ENCODE results near the gene STK32A. TPM values are rescaled to one million over a fixed set of nuclear protein-coding genes. Genes with fewer than 3 reads are reported as not detected.

The STK32A gene
- total RNA-seq, 4 donors from 2014 or later: 2.5 to 15.3 (median 9.4) TPM

GRCh38 chr5:147327421-147327820, 92.6 kb downstream of the STK32A start:
- Histone ChIP-seq H3K27me3 (no peaks in the 10 kb centered on the region), H3K36me3 (no peaks in the 10 kb centered on the region), H3K9me3 (no peaks in the 10 kb centered on the region), H3K4me3 (replicated peaks in 1 of 3) (no peak overlapping the region), H3K27ac (no peak overlapping the region), H3K4me1 (no peaks in the 10 kb centered on the region)
- no peak for DNase-seq
- intact Hi-C loops (cut with DNase I): no loop called here
- TF ChIP-seq POLR2A (IDR thresholded peaks at IDR 0.05) (no peak), CTCF (IDR thresholded peaks at IDR 0.05) (no peak)
- WGBS, 2 donors: 62 to 83% methylated on average over 4 of the region's 4 CpGs

GRCh38 chr5:147327905-147328304, 93.1 kb downstream of the STK32A start:
- no peak overlapping the region for H3K27ac ChIP-seq

GRCh38 chr5:147332658-147333057, 97.8 kb downstream of the STK32A start:
- TF ChIP-seq CTCF (IDR thresholded peaks at IDR 0.05) (no peak), POLR2A (IDR thresholded peaks at IDR 0.05) (no peak)
- intact Hi-C loops (cut with DNase I): no loop called here

More at GRCh38 chr5:147327905-147328304, 93.1 kb downstream of the STK32A start:
- no peaks in the 10 kb centered on the region for H3K36me3 ChIP-seq
- no peak overlapping the region for H3K4me3 ChIP-seq (replicated peaks in 1 of 3)
- no peaks in the 10 kb centered on the region for H3K27me3 ChIP-seq
- H3K9me3 ChIP-seq: no peaks in the 10 kb centered on the region
- intact Hi-C loops (cut with DNase I): no loop called here
- TF ChIP-seq POLR2A (IDR thresholded peaks at IDR 0.05) (no peak), CTCF (IDR thresholded peaks at IDR 0.05) (no peak)
- no peak for DNase-seq
- H3K4me1 ChIP-seq: no peaks in the 10 kb centered on the region
- WGBS, 2 donors: 83 to 94% methylated on average over 2 of the region's 2 CpGs

DNA sequence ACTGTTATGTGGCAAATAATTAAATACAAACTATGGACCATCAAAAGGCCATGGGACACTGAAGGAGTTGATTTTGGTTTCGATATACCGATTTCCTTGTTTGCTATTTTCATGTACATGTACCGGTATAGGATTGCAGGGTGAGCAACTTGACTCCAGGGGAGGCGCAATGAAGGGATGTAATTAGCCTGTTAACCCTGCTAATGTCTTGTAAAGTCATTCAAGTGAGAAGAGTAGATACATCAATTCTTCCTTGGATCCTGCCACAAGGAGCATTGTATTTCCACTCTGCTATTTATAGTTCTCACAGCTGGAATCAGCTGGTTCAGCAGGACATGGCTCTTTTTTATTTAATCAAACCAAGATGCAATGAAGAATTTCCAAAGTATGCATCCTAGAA, 102.0 kb downstream of the STK32A start:
- H3K4me1 ChIP-seq: no peaks in the 10 kb centered on the region
- no peak for DNase-seq
- no peak overlapping the region for H3K4me3 ChIP-seq (replicated peaks in 1 of 3)
- intact Hi-C loops (cut with DNase I): no loop called here
- H3K36me3 ChIP-seq: no peaks in the 10 kb centered on the region
- H3K27me3 ChIP-seq: no peaks in the 10 kb centered on the region
- no peak overlapping the region for H3K27ac ChIP-seq
- H3K9me3 ChIP-seq: no peaks in the 10 kb centered on the region
- TF ChIP-seq POLR2A (IDR thresholded peaks at IDR 0.05) (no peak), CTCF (IDR thresholded peaks at IDR 0.05) (no peak)
- 68 to 80% methylated on average over 4 of the region's 4 CpGs for WGBS, 2 donors

More at GRCh38 chr5:147332658-147333057, 97.8 kb downstream of the STK32A start:
- H3K36me3 ChIP-seq: no peaks in the 10 kb centered on the region
- no peak for DNase-seq
- 43 to 61% methylated on average over 4 of the region's 4 CpGs for WGBS, 2 donors
- no peak overlapping the region for H3K27ac ChIP-seq
- H3K27me3 ChIP-seq: no peaks in the 10 kb centered on the region
- no peaks in the 10 kb centered on the region for H3K4me1 ChIP-seq
- no peaks in the 10 kb centered on the region for H3K9me3 ChIP-seq
- H3K4me3 ChIP-seq (replicated peaks in 1 of 3): no peak overlapping the region

GRCh38 chr5:147339313-147339712, 104.5 kb downstream of the STK32A start:
- intact Hi-C loops (cut with DNase I): no loop called here
- 93 to 100% methylated on average over 4 of the region's 4 CpGs for WGBS, 2 donors
- no peak for TF ChIP-seq POLR2A (IDR thresholded peaks at IDR 0.05)
- peak in 1 of 6 experiments; percentile 14 for TF ChIP-seq CTCF (IDR thresholded peaks at IDR 0.05)

More at GRCh38 chr5:147339313-147339712, 104.5 kb downstream of the STK32A start:
- Histone ChIP-seq H3K27ac (no peak overlapping the region), H3K4me3 (replicated peaks in 1 of 3) (no peak overlapping the region), H3K36me3 (no peaks in the 10 kb centered on the region), H3K4me1 (no peaks in the 10 kb centered on the region), H3K27me3 (no peaks in the 10 kb centered on the region), H3K9me3 (no peaks in the 10 kb centered on the region)
- no peak for DNase-seq

All from thyroid gland (tissue), 4 donors.